Omental fat pad (tissue), 4 donors: ENCODE results near the gene RCAN2. TPM values are rescaled to one million over a fixed set of nuclear protein-coding genes. Genes with fewer than 3 reads are reported as not detected.

Experiments used
- ATAC-seq: fragments of 150-250 bp; one replicate; pipeline ENCODE4 v1.9.1; 2016; ENCODE audit warnings: mild to moderate bottlenecking, moderate library complexity; ENCODE audit not compliant: low FRiP score
- DNase-seq: peaks from one replicate; pipeline ENCODE4 v3.0.0-alpha.2; 2019; ENCODE audit warnings: low spot score
- total RNA-seq, 4 donors: library from RNA; depleted of rRNA; stranded (reverse); fragments of >200 nt; gene quantifications; one replicate each; pipeline ENCODE4 v1.1.0, GENCODE V29; 2016
- TF ChIP-seq, protein P1 (sequence below), 3 donors: fragments of 450-650 bp; IDR thresholded peaks; one replicate each; pipeline ENCODE4 v1.5.1; 2016 to 2017; ENCODE audit warnings: antibody characterized with exemption in 3 of 3, mild to moderate bottlenecking in 3 of 3, moderate library complexity in 2 of 3

The RCAN2 gene
- total RNA-seq, 4 donors from 2014 or later, result 2.5 to 7.9 (median 3.7) TPM

DNA sequence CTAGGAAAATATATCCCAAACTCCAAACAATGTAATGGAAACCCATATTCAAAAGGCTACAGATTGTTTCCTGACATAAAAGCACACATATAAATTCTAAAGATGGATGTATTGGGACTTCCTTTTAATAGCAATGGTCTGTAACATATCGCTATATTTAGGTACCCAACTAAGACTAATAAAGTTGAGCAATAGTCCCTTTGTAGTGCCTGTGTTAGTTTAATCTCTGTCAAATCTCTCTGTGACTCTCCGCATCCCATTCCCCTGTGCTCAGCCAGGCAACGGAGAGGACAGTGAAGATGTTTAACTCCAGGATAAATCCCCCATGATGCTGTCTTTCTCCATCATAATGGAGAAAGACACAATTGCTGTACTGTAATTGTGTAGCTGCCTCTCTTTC lies 19.0 kb downstream of the RCAN2 start:
- no peak for ATAC-seq
- DNase-seq, result no peak
- TF ChIP-seq, protein P1, sequence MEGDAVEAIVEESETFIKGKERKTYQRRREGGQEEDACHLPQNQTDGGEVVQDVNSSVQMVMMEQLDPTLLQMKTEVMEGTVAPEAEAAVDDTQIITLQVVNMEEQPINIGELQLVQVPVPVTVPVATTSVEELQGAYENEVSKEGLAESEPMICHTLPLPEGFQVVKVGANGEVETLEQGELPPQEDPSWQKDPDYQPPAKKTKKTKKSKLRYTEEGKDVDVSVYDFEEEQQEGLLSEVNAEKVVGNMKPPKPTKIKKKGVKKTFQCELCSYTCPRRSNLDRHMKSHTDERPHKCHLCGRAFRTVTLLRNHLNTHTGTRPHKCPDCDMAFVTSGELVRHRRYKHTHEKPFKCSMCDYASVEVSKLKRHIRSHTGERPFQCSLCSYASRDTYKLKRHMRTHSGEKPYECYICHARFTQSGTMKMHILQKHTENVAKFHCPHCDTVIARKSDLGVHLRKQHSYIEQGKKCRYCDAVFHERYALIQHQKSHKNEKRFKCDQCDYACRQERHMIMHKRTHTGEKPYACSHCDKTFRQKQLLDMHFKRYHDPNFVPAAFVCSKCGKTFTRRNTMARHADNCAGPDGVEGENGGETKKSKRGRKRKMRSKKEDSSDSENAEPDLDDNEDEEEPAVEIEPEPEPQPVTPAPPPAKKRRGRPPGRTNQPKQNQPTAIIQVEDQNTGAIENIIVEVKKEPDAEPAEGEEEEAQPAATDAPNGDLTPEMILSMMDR (IDR thresholded peaks at IDR 0.05), result no peak

- ATAC-seq (no peak), DNase-seq (no peak)
- TF ChIP-seq, protein P1 (IDR thresholded peaks at IDR 0.05), result no peak
Observed at GRCh38 chr6:46469021-46469420, 22.2 kb downstream of the RCAN2 start.

DNA sequence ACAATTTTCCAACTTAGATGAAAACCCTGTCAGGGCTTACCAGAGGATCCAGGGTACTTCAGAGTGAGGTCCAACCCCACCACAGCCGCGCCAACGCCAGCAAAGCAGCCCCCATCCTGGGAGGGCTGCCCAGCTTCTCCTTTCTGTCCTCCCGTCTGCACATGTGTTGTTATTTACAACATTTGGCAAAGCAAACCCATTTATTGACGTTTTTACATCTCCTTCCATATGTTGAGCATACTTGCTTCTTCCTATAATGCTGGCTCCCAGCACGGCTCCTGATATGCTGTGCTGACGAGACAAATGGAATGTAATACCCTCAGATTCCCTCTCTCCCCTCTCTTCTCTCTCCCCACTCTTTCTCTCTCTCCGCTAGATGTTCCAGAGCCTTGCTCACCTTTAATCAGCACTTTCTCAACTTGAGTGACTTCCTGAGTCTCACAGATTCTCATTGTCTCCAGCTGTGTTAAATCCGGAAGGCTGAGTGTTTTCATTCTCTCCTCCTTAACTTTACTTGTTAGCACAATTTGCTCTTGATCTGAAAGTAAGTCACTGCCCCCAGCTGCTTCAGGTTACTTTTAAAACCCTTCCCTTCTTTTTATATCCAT lies 22.7 kb downstream of the RCAN2 start:
- no peak for ATAC-seq
- DNase-seq, result no peak
- TF ChIP-seq, protein P1 (IDR thresholded peaks at IDR 0.05), result no peak

DNA sequence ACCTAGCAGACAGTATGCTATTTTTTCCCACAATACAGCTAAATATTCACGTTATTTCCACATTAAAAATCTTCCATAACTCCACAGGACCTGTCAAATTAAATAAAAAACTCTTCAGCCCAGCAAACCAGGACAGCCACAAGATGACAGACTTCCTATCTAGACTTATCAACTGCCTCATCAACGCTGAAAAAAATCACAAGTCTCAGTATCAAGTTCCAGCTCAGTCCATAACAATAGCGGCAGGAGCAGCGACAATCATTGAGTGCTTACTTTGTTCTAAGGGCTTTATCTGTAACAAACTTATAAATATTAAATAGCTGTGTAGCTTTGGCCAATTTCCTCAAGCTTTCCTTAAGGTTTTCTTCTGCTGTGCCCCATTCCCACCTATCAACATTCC lies 24.7 kb downstream of the RCAN2 start:
- ATAC-seq (no peak), DNase-seq (no peak)
- TF ChIP-seq, protein P1 (IDR thresholded peaks at IDR 0.05), result no peak

DNA sequence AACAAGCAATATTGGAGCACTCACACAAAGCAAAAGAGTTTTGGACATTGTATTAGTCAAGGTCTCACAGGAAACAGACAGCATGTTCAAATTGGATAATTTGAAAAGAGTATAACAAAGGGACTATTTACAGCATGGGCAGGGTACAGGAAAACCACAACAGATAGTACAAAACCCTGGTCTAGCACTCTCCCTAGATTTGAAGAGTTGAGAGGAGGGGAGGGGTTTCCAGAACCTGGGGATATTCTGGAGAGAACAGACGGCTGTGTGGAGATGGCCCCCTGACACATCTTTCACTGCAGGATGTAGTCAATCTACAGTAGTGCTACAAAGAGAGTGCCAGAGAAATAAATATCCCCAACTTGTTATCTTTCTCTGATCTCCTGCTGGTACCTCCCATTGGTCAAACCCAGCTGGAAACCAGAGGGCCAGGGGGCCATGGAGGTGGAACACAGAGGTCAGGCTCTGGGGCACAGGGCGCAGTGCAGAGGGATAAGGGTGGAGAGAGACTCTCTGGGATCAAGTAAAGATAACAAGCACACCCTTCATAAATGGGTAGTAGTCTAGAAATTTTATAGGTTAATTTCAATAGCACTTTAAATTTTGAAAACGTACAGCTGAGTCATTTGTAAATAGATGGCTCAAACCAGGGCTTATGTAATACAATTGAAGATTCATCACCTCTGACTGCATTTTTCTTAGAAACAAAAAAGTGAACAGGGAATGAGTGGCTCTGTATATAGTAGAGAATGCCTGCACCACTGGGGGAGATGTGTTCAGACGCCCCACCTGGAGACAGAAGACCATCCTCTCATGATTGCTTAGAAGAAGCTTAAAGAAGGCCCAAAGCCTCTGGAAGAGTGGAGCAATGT lies 25.7 kb downstream of the RCAN2 start:
- TF ChIP-seq, protein P1 (IDR thresholded peaks at IDR 0.05), result no peak
- ATAC-seq (no peak), DNase-seq (no peak)

DNA sequence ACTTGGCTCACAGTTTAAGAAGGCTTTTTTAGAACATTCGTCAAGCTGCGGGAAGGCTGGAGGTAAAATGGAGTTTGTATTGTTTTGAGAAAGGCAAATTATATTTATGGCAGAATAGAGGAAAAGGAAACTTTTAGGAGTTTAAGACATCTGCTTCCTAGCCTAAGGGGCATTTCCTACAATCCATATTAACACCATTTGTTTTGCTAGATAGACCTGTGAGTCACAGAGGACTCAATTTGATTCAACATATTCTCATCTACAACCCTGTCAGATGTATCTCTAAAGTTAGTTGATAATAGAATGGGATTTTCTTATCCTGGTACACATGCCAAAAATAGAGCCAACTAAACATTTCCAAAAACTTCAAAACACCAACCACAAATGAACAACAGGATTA lies 35.0 kb downstream of the RCAN2 start:
- ATAC-seq (no peak), DNase-seq (no peak)
- TF ChIP-seq, protein P1 (IDR thresholded peaks at IDR 0.05), result no peak

DNA sequence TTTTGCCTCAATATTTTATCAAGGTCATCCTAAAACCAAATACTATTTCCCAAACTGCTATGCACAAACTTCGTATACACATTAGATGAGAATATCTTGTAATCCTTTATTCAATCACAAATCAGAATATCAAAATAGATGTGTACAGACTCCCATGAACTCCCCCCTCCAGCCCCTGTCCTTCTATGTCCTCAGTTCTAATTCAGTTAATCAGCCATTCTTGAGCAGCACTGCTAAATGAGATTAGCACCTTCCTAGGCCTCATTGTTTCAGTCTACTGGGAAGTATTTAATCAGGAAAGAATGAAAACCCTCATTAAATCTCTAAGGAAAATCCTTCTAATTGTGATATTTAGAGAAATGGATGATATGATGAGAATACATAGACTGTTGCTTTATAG lies 36.6 kb downstream of the RCAN2 start:
- DNase-seq (no peak), ATAC-seq (no peak)
- TF ChIP-seq, protein P1 (IDR thresholded peaks at IDR 0.05), result no peak
